CD14-positive monocyte (primary cell): ENCODE data around the gene RALGAPA2. TPM values are rescaled to one million over a fixed set of nuclear protein-coding genes. Genes with fewer than 3 reads are reported as not detected.

Experiments
- DNase-seq, 3 donors: peaks; one replicate each; pipeline ENCODE4 v3.0.0-alpha.2; 2011 to 2022
- H2AFZ ChIP-seq: 2 replicates; pipeline ENCODE4 v1.6.0; 2012; ENCODE audit warnings: mild to moderate bottlenecking, low read depth, low read length, inconsistent platforms; ENCODE audit not compliant: insufficient read depth, poor library complexity, severe bottlenecking
- H3K27ac ChIP-seq, 2 donors: 1 replicate in 1 of 2; 2 replicates in 1 of 2; pipeline ENCODE4 v1.5.1; 2012 to 2013; ENCODE audit warnings: low read length in 2 of 2, control low read depth in 1 of 2, inconsistent platforms in 1 of 2, low read depth in 1 of 2, mild to moderate bottlenecking in 1 of 2
- H3K27me3 ChIP-seq, 2 donors: one replicate each; pipeline versions ENCODE4 v1.6.0 to v1.6.1; 2011 to 2013; ENCODE audit warnings: low read length in 2 of 2; ENCODE audit not compliant: control insufficient read depth in 2 of 2, insufficient read depth in 2 of 2
- H3K36me3 ChIP-seq, 2 donors: replicated peaks in 1 of 2; 1 replicate in 1 of 2; 2 replicates in 1 of 2; pipeline versions ENCODE4 v1.5.1 to v1.6.1; 2012 to 2013; ENCODE audit warnings: low read length in 2 of 2, control low read depth in 1 of 2, inconsistent platforms in 1 of 2, mild to moderate bottlenecking in 1 of 2; ENCODE audit not compliant: insufficient read depth in 2 of 2, control insufficient read depth in 1 of 2
- H3K4me1 ChIP-seq, 2 donors: 1 replicate in 1 of 2; 2 replicates in 1 of 2; pipeline versions ENCODE4 v1.5.1 to v1.6.1; 2012 to 2013; ENCODE audit warnings: low read length in 2 of 2, control low read depth in 1 of 2, inconsistent platforms in 1 of 2, mild to moderate bottlenecking in 1 of 2, moderate library complexity in 1 of 2; ENCODE audit not compliant: insufficient read depth in 2 of 2, control insufficient read depth in 1 of 2
- H3K4me2 ChIP-seq: replicated peaks from 2 replicates; pipeline ENCODE3; 2012; ENCODE audit warnings: low read length, moderate library complexity, mild to moderate bottlenecking; ENCODE audit not compliant: poor library complexity, severe bottlenecking; ENCODE audit errors: extremely low read depth
- H3K4me3 ChIP-seq, 3 experiments: fragments of 200-600 bp in 1 of 3; sonication (generic) in 1 of 3; replicated peaks in 1 of 3; 1 replicate in 2 of 3; 2 replicates in 1 of 3; pipeline ENCODE4 v1.5.1; 2011 to 2013; ENCODE audit warnings: low read length in 3 of 3, mild to moderate bottlenecking in 3 of 3, control low read depth in 2 of 3, low read depth in 2 of 3, inconsistent platforms in 1 of 3, moderate library complexity in 1 of 3
- H3K79me2 ChIP-seq: 2 replicates; pipeline ENCODE4 v1.6.0; 2012; ENCODE audit warnings: mild to moderate bottlenecking, control low read depth, inconsistent platforms, low read length, moderate library complexity; ENCODE audit not compliant: insufficient read depth
- H3K9ac ChIP-seq: 2 replicates; pipeline ENCODE4 v1.6.0; 2017; ENCODE audit warnings: low read length, mild to moderate bottlenecking; ENCODE audit not compliant: insufficient read depth, poor library complexity, severe bottlenecking
- H3K9me3 ChIP-seq, 2 donors: replicated peaks in 1 of 2; 1 replicate in 1 of 2; 2 replicates in 1 of 2; pipeline versions ENCODE4 v1.5.1 to v1.6.1; 2012 to 2013; ENCODE audit warnings: low read length in 2 of 2, control low read depth in 1 of 2; ENCODE audit not compliant: control insufficient read depth in 1 of 2, insufficient read depth in 1 of 2
- H4K20me1 ChIP-seq: 2 replicates; pipeline ENCODE4 v1.6.0; 2012; ENCODE audit warnings: mild to moderate bottlenecking, low read length, control low read depth, moderate library complexity; ENCODE audit not compliant: insufficient read depth
- H3K27ac Mint-ChIP-seq, 7 donors: one replicate each; pipeline ENCODE4 v1.8.0; 2020; ENCODE audit warnings: mild to moderate bottlenecking in 7 of 7, mixed read lengths in 7 of 7, moderate library complexity in 6 of 7, inconsistent platforms in 2 of 7
- H3K27me3 Mint-ChIP-seq, 3 donors: one replicate each; pipeline ENCODE4 v1.8.0; 2021 to 2022; ENCODE audit warnings: low read depth in 3 of 3, mild to moderate bottlenecking in 3 of 3, mixed read lengths in 3 of 3, moderate library complexity in 3 of 3, inconsistent platforms in 1 of 3
- H3K36me3 Mint-ChIP-seq, 2 donors: one replicate each; pipeline ENCODE4 v1.8.0; 2020; ENCODE audit warnings: mixed read lengths in 2 of 2, inconsistent platforms in 1 of 2, mild to moderate bottlenecking in 1 of 2
- H3K4me1 Mint-ChIP-seq: one replicate; pipeline ENCODE4 v1.8.0; 2020; ENCODE audit warnings: mild to moderate bottlenecking, mixed read lengths
- H3K4me3 Mint-ChIP-seq, 2 donors: one replicate each; pipeline ENCODE4 v1.8.0; 2020; ENCODE audit warnings: mild to moderate bottlenecking in 2 of 2, mixed read lengths in 2 of 2, moderate library complexity in 1 of 2
- H3K9me3 Mint-ChIP-seq, 7 donors: one replicate each; pipeline ENCODE4 v1.8.0; 2020 to 2022; ENCODE audit warnings: mixed read lengths in 7 of 7, mild to moderate bottlenecking in 6 of 7, moderate library complexity in 6 of 7, inconsistent platforms in 2 of 7
- CTCF ChIP-seq: fragments of 200-600 bp; IDR thresholded peaks from one replicate; pipeline ENCODE4 v1.8.0; 2022; ENCODE audit warnings: antibody characterized with exemption, mild to moderate bottlenecking
- WGBS: methylation state at CpG from one replicate; pipeline ENCODE4 v1.1.5; 2013; ENCODE audit warnings: missing lambda C conversion rate; ENCODE audit not compliant: insufficient coverage; 5-methylcytosine and 5-hydroxymethylcytosine counted together
- intact Hi-C, 2 donors: fragments of 100-400 bp; cut with micrococcal nuclease; formaldehyde crosslinking; loops; one replicate each; pipeline versions ENCODE4 v1.15.0 to v1.15.1; 2023
- polyA plus RNA-seq, 3 donors: library from polyadenylated mRNA; depleted of rRNA in 1 of 3; unstranded in 2 of 3; stranded (reverse) in 1 of 3; fragments of 300-500 nt in 2 of 3; fragments of >200 nt in 1 of 3; fragmentation: Illumina TruSeq in 2 of 3; gene quantifications; 1 replicate in 2 of 3; 2 replicates in 1 of 3; pipeline ENCODE4 v1.2.3, GENCODE V29; 2012 to 2021

Gene RALGAPA2
- polyA plus RNA-seq, 3 donors: 6.2 to 13.0 (median 8.9) TPM

GRCh38 chr20:20649945-20650344 lies 62.5 kb downstream of the RALGAPA2 start:
- TF ChIP-seq CTCF: no peak
- H3K4me2 ChIP-seq: no peak overlapping the region
- H3K4me1 ChIP-seq: no peaks in the 10 kb centered on the region
- intact Hi-C loops: no loop called here
- H3K27ac ChIP-seq: no peak overlapping the region
- peaks cover 33 to 36% of the 10 kb centered on the region in 2 donors for H3K36me3 Mint-ChIP-seq
- H3K9me3 ChIP-seq: no peaks in the 10 kb centered on the region
- peaks cover 0 to 6% (median 0%) of the 10 kb centered on the region in 7 donors for H3K9me3 Mint-ChIP-seq
- no peak overlapping the region for H2AFZ ChIP-seq
- H3K27me3 Mint-ChIP-seq: no peaks in the 10 kb centered on the region
- H3K4me1 Mint-ChIP-seq: no peaks in the 10 kb centered on the region
- H3K4me3 ChIP-seq: no peak overlapping the region
- peaks cover 3% of the 10 kb centered on the region for H4K20me1 ChIP-seq
- DNase-seq: no peak
- H3K79me2 ChIP-seq: no peaks in the 10 kb centered on the region
- H3K9ac ChIP-seq: no peak overlapping the region
- no CpG with 5 or more reads among the region's 4 CpGs for WGBS
- H3K27me3 ChIP-seq: no peaks in the 10 kb centered on the region
- peaks cover 6 to 36% of the 10 kb centered on the region in 2 donors for H3K36me3 ChIP-seq
- H3K4me3 Mint-ChIP-seq: no peak overlapping the region
- no peak overlapping the region for H3K27ac Mint-ChIP-seq

GRCh38 chr20:20643927-20644326 lies 68.5 kb downstream of the RALGAPA2 start:
- no peak for DNase-seq
- Histone ChIP-seq H3K4me3 (no peak overlapping the region), H3K27ac (no peak overlapping the region), H3K27me3 (no peaks in the 10 kb centered on the region), H4K20me1 (no peaks in the 10 kb centered on the region), H3K79me2 (no peaks in the 10 kb centered on the region), H3K4me1 (no peaks in the 10 kb centered on the region), H2AFZ (no peak overlapping the region), H3K36me3 (peaks cover 20 to 27% of the 10 kb centered on the region in 2 donors), H3K9me3 (no peaks in the 10 kb centered on the region), H3K9ac (no peak overlapping the region), H3K4me2 (no peak overlapping the region)
- Mint-ChIP-seq H3K27me3 (peaks cover 0 to 1% (median 0%) of the 10 kb centered on the region in 3 donors), H3K4me3 (no peak overlapping the region), H3K27ac (no peak overlapping the region), H3K9me3 (peaks cover 0 to 5% (median 0%) of the 10 kb centered on the region in 7 donors), H3K36me3 (peaks cover 33 to 40% of the 10 kb centered on the region in 2 donors), H3K4me1 (peaks cover 10% of the 10 kb centered on the region)
- 100% methylated on average over 1 of the region's 3 CpGs for WGBS
- intact Hi-C loops: no loop called here
- TF ChIP-seq CTCF: no peak
